Psoas muscle (tissue), 8 donors: ENCODE results near the gene PCBP3. TPM values are rescaled to one million over a fixed set of nuclear protein-coding genes. Genes with fewer than 3 reads are reported as not detected.

ENCODE experiments used
- ATAC-seq, 4 donors: fragments of 200-7000 bp; cut with Tn5 transposase; one replicate each; pipeline ENCODE4 v1.9.1; 2020; ENCODE audit warnings: moderate library complexity in 3 of 4, mild to moderate bottlenecking in 2 of 4
- DNase-seq, 2 donors: peaks; one replicate each; pipeline ENCODE4 v3.0.0-alpha.2; 2020
- H3K27ac ChIP-seq: fragments of 200-600 bp; one replicate; pipeline ENCODE4 v1.8.0; 2022
- H3K27me3 ChIP-seq, 3 donors: fragments of 200-600 bp in 1 of 3; one replicate each; pipeline versions ENCODE4 v1.6.1 to v1.8.0; 2013 to 2022; ENCODE audit warnings: low read length in 2 of 3, mild to moderate bottlenecking in 2 of 3, moderate library complexity in 1 of 3; ENCODE audit not compliant: insufficient read depth in 3 of 3
- H3K36me3 ChIP-seq, 2 donors: fragments of 200-600 bp in 1 of 2; one replicate each; pipeline versions ENCODE4 v1.6.1 to v1.8.0; 2013 to 2022; ENCODE audit warnings: low read depth in 1 of 2, mild to moderate bottlenecking in 1 of 2, moderate library complexity in 1 of 2; ENCODE audit not compliant: insufficient read depth in 1 of 2
- H3K4me1 ChIP-seq: fragments of 200-600 bp; one replicate; pipeline ENCODE4 v1.8.0; 2022
- H3K4me3 ChIP-seq: fragments of 200-600 bp; one replicate; pipeline ENCODE4 v1.8.0; 2022; ENCODE audit warnings: mild to moderate bottlenecking
- H3K9me3 ChIP-seq: fragments of 200-600 bp; one replicate; pipeline ENCODE4 v1.8.0; 2022
- WGBS, 3 donors: extraction: QIAGEN DNeasy Blood & Tissue Kit; methylation state at CpG; one replicate each; pipeline versions ENCODE4 v1.1.6 to v1.1.7; 2013; 5-methylcytosine and 5-hydroxymethylcytosine counted together
- intact Hi-C, 2 donors: fragments of 100-400 bp; cut with DNase I; formaldehyde crosslinking; loops; one replicate each; pipeline versions ENCODE4 v1.11.0 to v1.14.2; 2022
- polyA plus RNA-seq, 3 donors: library from polyadenylated mRNA; stranded (reverse); fragments of 200-250 nt; gene quantifications; one replicate each; pipeline ENCODE4 v1.2.3, GENCODE V29; 2013
- total RNA-seq, 4 donors: library from RNA; stranded (reverse); fragmentation: NEBNext Ultra II Directional in 2 of 4; extraction: Animal tissue kit (Norgen Biotek cat#: 25700) in 2 of 4; gene quantifications; one replicate each; pipeline versions ENCODE4 v1.2.1 to v1.2.4, GENCODE V29; 2021 to 2023
- TF ChIP-seq, protein P1 (sequence below): fragments of 200-600 bp; IDR thresholded peaks from one replicate; pipeline ENCODE4 v1.8.0; 2022; ENCODE audit warnings: antibody characterized with exemption
- donor health status: healthy with polysubstance abuse.
- donor health status: DM: no; HTN: no; CAD: no; lungs with moderate emphysema.
- donor health status: Bipolar disorder and iron deficiency.
- donor health status: healthy.
- donor health status: DM: yes; HTN: yes; CAD: no.
- donor health status: DM: no; HTN: no; CAD: no.
- donor health status: DM: no; HTN: no; CAD: no.
- donor health status: DM: yes; HTN: yes; CAD: no.

PCBP3 gene
- total and polyA plus RNA-seq, 7 donors, result 0.10 to 0.91 (median 0.33) TPM; not detected in 1

DNA sequence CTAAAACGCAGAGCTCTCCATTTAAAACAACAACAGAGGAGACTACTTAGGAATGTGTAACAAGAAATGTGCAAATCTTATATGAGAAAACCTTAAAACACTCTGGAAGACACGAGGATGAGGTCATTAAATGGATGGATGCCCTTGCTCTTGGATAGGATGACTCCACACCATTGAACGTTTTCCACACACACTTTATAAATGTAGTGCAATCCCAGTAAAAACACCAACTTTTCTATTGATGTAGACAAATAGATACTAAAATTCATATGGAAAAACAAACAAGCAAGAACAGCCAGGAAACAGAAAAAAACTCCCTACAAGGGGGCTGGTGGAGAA is 319.7 kb downstream of the PCBP3 start:
- H3K27ac ChIP-seq, result no peak overlapping the region
- ATAC-seq (no peak), DNase-seq (no peak)
- 53 to 66% (median 55%) methylated on average over 3 of the region's 3 CpGs for WGBS, 3 donors
- H3K4me1 ChIP-seq, result no peaks in the 10 kb centered on the region
- no peaks in the 10 kb centered on the region for H3K36me3 ChIP-seq
- H3K9me3 ChIP-seq, result no peaks in the 10 kb centered on the region
- intact Hi-C loops, result no loop called here
- H3K4me3 ChIP-seq, result no peak overlapping the region
- H3K27me3 ChIP-seq, result peaks cover 0 to 14% (median 0%) of the 10 kb centered on the region in 3 donors
- TF ChIP-seq, protein P1, sequence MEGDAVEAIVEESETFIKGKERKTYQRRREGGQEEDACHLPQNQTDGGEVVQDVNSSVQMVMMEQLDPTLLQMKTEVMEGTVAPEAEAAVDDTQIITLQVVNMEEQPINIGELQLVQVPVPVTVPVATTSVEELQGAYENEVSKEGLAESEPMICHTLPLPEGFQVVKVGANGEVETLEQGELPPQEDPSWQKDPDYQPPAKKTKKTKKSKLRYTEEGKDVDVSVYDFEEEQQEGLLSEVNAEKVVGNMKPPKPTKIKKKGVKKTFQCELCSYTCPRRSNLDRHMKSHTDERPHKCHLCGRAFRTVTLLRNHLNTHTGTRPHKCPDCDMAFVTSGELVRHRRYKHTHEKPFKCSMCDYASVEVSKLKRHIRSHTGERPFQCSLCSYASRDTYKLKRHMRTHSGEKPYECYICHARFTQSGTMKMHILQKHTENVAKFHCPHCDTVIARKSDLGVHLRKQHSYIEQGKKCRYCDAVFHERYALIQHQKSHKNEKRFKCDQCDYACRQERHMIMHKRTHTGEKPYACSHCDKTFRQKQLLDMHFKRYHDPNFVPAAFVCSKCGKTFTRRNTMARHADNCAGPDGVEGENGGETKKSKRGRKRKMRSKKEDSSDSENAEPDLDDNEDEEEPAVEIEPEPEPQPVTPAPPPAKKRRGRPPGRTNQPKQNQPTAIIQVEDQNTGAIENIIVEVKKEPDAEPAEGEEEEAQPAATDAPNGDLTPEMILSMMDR, result no peak

DNA sequence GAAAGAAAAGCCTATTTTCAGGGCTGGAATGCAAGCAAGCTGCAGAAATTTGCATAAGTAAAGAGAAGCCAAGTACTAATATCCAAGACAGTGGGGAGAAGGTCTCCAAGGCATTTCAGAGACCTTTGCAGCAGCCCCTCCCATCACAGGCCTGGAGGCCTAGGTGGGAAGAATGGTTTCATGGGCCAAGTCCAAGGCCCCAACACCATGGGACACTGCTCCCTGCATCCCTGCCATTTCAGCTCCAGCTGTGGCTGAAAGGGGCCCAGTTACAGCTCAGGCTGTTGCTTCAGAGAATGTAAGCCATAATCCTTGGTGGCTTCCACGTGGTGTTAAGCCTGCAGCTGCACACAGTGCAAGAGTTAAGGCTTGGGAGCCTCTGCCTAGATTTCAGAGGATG is 321.1 kb downstream of the PCBP3 start:
- 17 to 39% (median 30%) methylated on average over 1 of the region's 1 CpG for WGBS, 3 donors
- no peaks in the 10 kb centered on the region for H3K9me3 ChIP-seq
- intact Hi-C loops, result no loop called here
- no peak for DNase-seq
- ATAC-seq, result no peak
- TF ChIP-seq, protein P1, result no peak
- no peak overlapping the region for H3K27ac ChIP-seq
- no peaks in the 10 kb centered on the region for H3K4me1 ChIP-seq
- H3K36me3 ChIP-seq, result no peaks in the 10 kb centered on the region
- no peak overlapping the region for H3K4me3 ChIP-seq
- peaks cover 0 to 4% (median 0%) of the 10 kb centered on the region in 3 donors for H3K27me3 ChIP-seq

- H3K27me3 ChIP-seq, result peaks cover 0 to under 1% (median 0%) of the 10 kb centered on the region in 3 donors
- H3K4me1 ChIP-seq, result no peaks in the 10 kb centered on the region
- intact Hi-C loops, result no loop called here
- H3K4me3 ChIP-seq, result no peak overlapping the region
- no peaks in the 10 kb centered on the region for H3K36me3 ChIP-seq
- no peak for DNase-seq
- ATAC-seq, result no peak
- H3K9me3 ChIP-seq, result no peaks in the 10 kb centered on the region
- WGBS, 3 donors, result 69 to 81% (median 77%) methylated on average over 4 of the region's 4 CpGs
- TF ChIP-seq, protein P1, result no peak
- no peak overlapping the region for H3K27ac ChIP-seq
Measured at GRCh38 chr21:45965084-45965809, 321.7 kb downstream of the PCBP3 start.

DNA sequence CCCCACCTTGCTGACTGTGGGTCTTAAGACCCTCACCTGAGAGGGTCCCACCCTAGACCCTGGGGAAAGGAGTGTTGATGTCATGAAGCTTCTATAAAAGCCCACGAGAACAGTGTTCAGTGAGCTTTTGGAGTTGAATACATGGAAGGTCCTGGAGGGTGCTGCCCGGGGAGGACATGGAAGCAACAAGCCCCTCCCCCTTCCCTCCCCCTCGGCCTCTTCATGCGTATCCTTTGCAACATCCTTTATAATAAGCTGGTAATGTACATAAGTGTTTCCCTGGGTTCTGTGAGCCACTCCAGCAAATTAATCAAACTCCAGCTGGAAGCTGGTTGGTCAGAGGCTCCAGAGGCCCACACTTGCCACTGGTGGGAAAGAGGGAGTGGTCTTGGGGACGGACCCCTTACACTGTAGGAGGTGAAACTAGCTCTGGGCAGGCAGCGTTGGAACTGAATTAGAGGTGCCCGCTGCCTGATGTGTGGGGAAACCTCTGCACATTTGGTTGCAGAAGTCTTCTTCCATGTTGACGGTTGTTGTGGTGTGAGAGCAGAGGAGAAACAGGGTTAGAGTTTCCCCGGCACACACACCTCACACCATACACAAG is 323.4 kb downstream of the PCBP3 start:
- Histone ChIP-seq H3K27ac (no peak overlapping the region), H3K4me1 (no peaks in the 10 kb centered on the region), H3K36me3 (no peaks in the 10 kb centered on the region), H3K9me3 (no peaks in the 10 kb centered on the region), H3K27me3 (peaks cover 0 to 11% (median 2%) of the 10 kb centered on the region in 3 donors), H3K4me3 (no peak overlapping the region)
- DNase-seq (no peak), ATAC-seq (no peak)
- TF ChIP-seq, protein P1, result no peak
- intact Hi-C loops, result no loop called here
- 69 to 72% (median 72%) methylated on average over 9 of the region's 9 CpGs for WGBS, 3 donors
